SK-N-SH treated with all-trans-retinoic acid at 6 μM for 48 hours (cell line): Measurements from ENCODE around the gene TMEM132D.

ENCODE experiments used
- ATAC-seq: fragments of 200-7000 bp; cut with Tn5 transposase; 3 replicates; pipeline ENCODE4 v1.9.1; 2020; ENCODE audit warnings: mild to moderate bottlenecking, moderate library complexity
- ARNTL ChIP-seq: fragments of 450-650 bp; formaldehyde crosslinking; IDR thresholded peaks from 2 replicates; pipeline ENCODE4 v1.5.0; 2020; ENCODE audit warnings: low read depth, mild to moderate bottlenecking, moderate library complexity, borderline replicate concordance
- BACH2 ChIP-seq: fragments of 250-450 bp; sonication (Bioruptor Pico); IDR thresholded peaks from 2 replicates; pipeline ENCODE4 v1.9.0; 2021; ENCODE audit warnings: mild to moderate bottlenecking, borderline replicate concordance
- CREB5 ChIP-seq: fragments of 250-450 bp; sonication (Bioruptor Pico); IDR thresholded peaks from 2 replicates; pipeline ENCODE4 v1.5.1; 2020; ENCODE audit warnings: low read depth, mild to moderate bottlenecking, moderate library complexity
- CSDC2 ChIP-seq: fragments of 250-450 bp; sonication (Bioruptor Pico); IDR thresholded peaks from 2 replicates; pipeline ENCODE4 v1.5.0; 2020; ENCODE audit warnings: mild to moderate bottlenecking, moderate library complexity
- ESRRG ChIP-seq: fragments of 250-450 bp; sonication (Bioruptor Pico); IDR thresholded peaks from 2 replicates; pipeline ENCODE4 v1.6.1; 2021; ENCODE audit warnings: mild to moderate bottlenecking
- GLIS3 ChIP-seq: fragments of 250-450 bp; sonication (Bioruptor Pico); IDR thresholded peaks from 2 replicates; pipeline ENCODE4 v1.5.0; 2020; ENCODE audit warnings: mild to moderate bottlenecking, moderate library complexity
- ISL1 ChIP-seq: fragments of 250-450 bp; sonication (Bioruptor Pico); IDR thresholded peaks from 2 replicates; pipeline ENCODE4 v2.1.2; 2022; ENCODE audit warnings: mild to moderate bottlenecking, moderate library complexity
- OSR1 ChIP-seq: fragments of 250-450 bp; sonication (Bioruptor Pico); IDR thresholded peaks from 2 replicates; pipeline ENCODE4 v1.8.0; 2022; ENCODE audit warnings: moderate library complexity, mild to moderate bottlenecking, inconsistent platforms
- PATZ1 ChIP-seq: fragments of 250-450 bp; sonication (Bioruptor Pico); IDR thresholded peaks from 2 replicates; pipeline ENCODE4 v1.8.0; 2020; ENCODE audit warnings: mild to moderate bottlenecking, moderate library complexity, borderline replicate concordance
- POU6F1 ChIP-seq: fragments of 250-450 bp; sonication (Bioruptor Pico); IDR thresholded peaks from 2 replicates; pipeline ENCODE4 v1.8.0; 2021; ENCODE audit warnings: low read depth, mild to moderate bottlenecking, moderate library complexity, borderline replicate concordance
- PPARA ChIP-seq: fragments of 250-450 bp; sonication (Bioruptor Pico); IDR thresholded peaks from 2 replicates; pipeline ENCODE4 v1.5.0; 2020; ENCODE audit warnings: mild to moderate bottlenecking, borderline replicate concordance
- RARB ChIP-seq: fragments of 250-450 bp; sonication (Bioruptor Pico); IDR thresholded peaks from 2 replicates; pipeline ENCODE4 v1.8.0; 2021; ENCODE audit warnings: mild to moderate bottlenecking, moderate library complexity
- SNAI2 ChIP-seq: fragments of 250-450 bp; sonication (Bioruptor Pico); IDR thresholded peaks from 2 replicates; pipeline ENCODE4 v1.5.0; 2020; ENCODE audit warnings: mild to moderate bottlenecking, moderate library complexity
- TCF4 ChIP-seq: fragments of 250-450 bp; sonication (Bioruptor Pico); IDR thresholded peaks from 2 replicates; pipeline ENCODE4 v1.8.0; 2021; ENCODE audit warnings: mild to moderate bottlenecking, moderate library complexity, borderline replicate concordance
- TOX ChIP-seq: fragments of 250-450 bp; sonication (Bioruptor Pico); IDR thresholded peaks from 2 replicates; pipeline ENCODE4 v1.8.0; 2021; ENCODE audit warnings: mild to moderate bottlenecking, moderate library complexity, borderline replicate concordance
- TSHZ2 ChIP-seq: fragments of 250-450 bp; sonication (Bioruptor Pico); IDR thresholded peaks from 2 replicates; pipeline ENCODE4 v1.5.0; 2020; ENCODE audit warnings: mild to moderate bottlenecking, moderate library complexity
- ZC3H10 ChIP-seq: fragments of 250-450 bp; sonication (Bioruptor Pico); IDR thresholded peaks from 2 replicates; pipeline ENCODE4 v1.5.1; 2021; ENCODE audit warnings: mild to moderate bottlenecking, moderate library complexity
- ZFP3 ChIP-seq: fragments of 250-450 bp; sonication (Bioruptor Pico); IDR thresholded peaks from 2 replicates; pipeline ENCODE4 v1.5.0; 2020; ENCODE audit warnings: mild to moderate bottlenecking, moderate library complexity
- ZFP30 ChIP-seq: fragments of 450-650 bp; formaldehyde crosslinking; IDR thresholded peaks from 2 replicates; pipeline ENCODE4 v1.5.0; 2022; ENCODE audit warnings: mild to moderate bottlenecking, moderate library complexity
- ZNF565 ChIP-seq: fragments of 450-650 bp; formaldehyde crosslinking; conservative IDR thresholded peaks from 2 replicates; pipeline ENCODE4 v1.5.0; 2020; ENCODE audit warnings: low read depth, mild to moderate bottlenecking, moderate library complexity
- ZNF8 ChIP-seq: fragments of 450-650 bp; formaldehyde crosslinking; IDR thresholded peaks from 2 replicates; pipeline ENCODE4 v1.5.0; 2020; ENCODE audit warnings: mild to moderate bottlenecking, moderate library complexity

The TMEM132D gene

GRCh38 chr12:129665414-129665813 is 238.4 kb downstream of the TMEM132D start:
- no peak for ATAC-seq
- TF ChIP-seq TSHZ2 (CRISPR knock-in tag): no peak

GRCh38 chr12:129662234-129662633 is 241.6 kb downstream of the TMEM132D start:
- no peak for ATAC-seq
- TF ChIP-seq RARB (CRISPR knock-in tag): no peak
- TF ChIP-seq ZFP30: no peak
- TF ChIP-seq ARNTL (CRISPR knock-in tag): no peak
- TF ChIP-seq OSR1: no peak
- no peak for TF ChIP-seq ZFP3 (CRISPR knock-in tag)
- no peak for TF ChIP-seq BACH2 (CRISPR knock-in tag)
- TF ChIP-seq ESRRG (CRISPR knock-in tag): no peak
- no peak for TF ChIP-seq TCF4 (CRISPR knock-in tag)
- TF ChIP-seq CREB5 (CRISPR knock-in tag): no peak

GRCh38 chr12:129660946-129661345 is 242.9 kb downstream of the TMEM132D start:
- ATAC-seq: no peak
- TF ChIP-seq CSDC2 (CRISPR knock-in tag) (no peak), CREB5 (CRISPR knock-in tag) (no peak), GLIS3 (CRISPR knock-in tag) (no peak), ARNTL (CRISPR knock-in tag) (no peak), ISL1 (CRISPR knock-in tag) (no peak), BACH2 (CRISPR knock-in tag) (no peak), ZC3H10 (CRISPR knock-in tag) (no peak), TOX (CRISPR knock-in tag) (no peak), PATZ1 (CRISPR knock-in tag) (no peak), ZNF565 (CRISPR knock-in tag) (no peak), POU6F1 (CRISPR knock-in tag) (no peak), RARB (CRISPR knock-in tag) (no peak), PPARA (CRISPR knock-in tag) (no peak), ZNF8 (CRISPR knock-in tag) (no peak), ESRRG (CRISPR knock-in tag) (no peak), ZFP3 (CRISPR knock-in tag) (no peak), SNAI2 (CRISPR knock-in tag) (no peak), OSR1 (no peak), TCF4 (CRISPR knock-in tag) (no peak)
